ENCODE data around the gene IGF2BP2. TPM values are rescaled to one million over a fixed set of nuclear protein-coding genes. Genes with fewer than 3 reads are reported as not detected.

Gene IGF2BP2
- total and polyA plus RNA-seq, 9 of the 15 experiments (the other 6 are each of a cell fraction or from before 2014, with no cell fraction given) = 3.2 to 59.6 (median 30.5) TPM

- TF ChIP-seq HMGXB4 (CRISPR knock-in tag; IDR thresholded peaks at IDR 0.05) = 0 out of 2 replicates have a peak, but pooled peaks have one; percentile 0
- TF ChIP-seq NONO (IDR thresholded peaks at IDR 0.05; ENCODE audit: low read depth in 2 of 2, low read length in 1 of 2) = peak in 1 of 2 experiments; percentile 39; a peak in 1 of 4 replicates
- TF ChIP-seq SMAD1 (IDR thresholded peaks at IDR 0.05; ENCODE audit: low read depth, low read length, partially characterized antibody) = no peak
- TF ChIP-seq RBM14 (IDR thresholded peaks at IDR 0.05; ENCODE audit: borderline replicate concordance, insufficient read depth, low read depth, low read length) = no peak
- no peak for TF ChIP-seq PRPF4 (IDR thresholded peaks at IDR 0.05; ENCODE audit: insufficient read depth, low read depth, low read length, poor library complexity, severe bottlenecking)
- TF ChIP-seq AFF4 (CRISPR knock-in tag; IDR thresholded peaks at IDR 0.05) = no peak; the same call in 1 of the 2 replicates
- TF ChIP-seq TEAD2 (tag; IDR thresholded peaks at IDR 0.05) = no peak
- TF ChIP-seq ZMIZ1 (IDR thresholded peaks at IDR 0.05; ENCODE audit: low read depth in 2 of 2, low read length in 2 of 2) = 0 out of 4 replicates have a peak, but pooled peaks of 1 of the 2 experiments have one; percentile 12
- TF ChIP-seq POLR2AphosphoS5 (IDR thresholded peaks at IDR 0.05; ENCODE audit: control insufficient read depth, insufficient read depth, low read depth, low read length) = peak; percentile 64
- TF ChIP-seq HBP1 (CRISPR knock-in tag; IDR thresholded peaks at IDR 0.05) = no peak
- peak; percentile 35 to 50; a peak in 2 of 4 replicates for TF ChIP-seq MAZ (CRISPR knock-in tag; conservative IDR thresholded peaks at IDR 0.05 in 1 of 2, IDR thresholded peaks at IDR 0.05 in 1 of 2)
- no peak for TF ChIP-seq NFE2 (IDR thresholded peaks at IDR 0.05; ENCODE audit: low read depth)
- no peak for TF ChIP-seq POLR3G (IDR thresholded peaks at IDR 0.05; ENCODE audit: extremely low read depth, insufficient read length, insufficient replicate concordance)
- no peak for TF ChIP-seq GABPB2 (CRISPR knock-in tag; conservative IDR thresholded peaks at IDR 0.05)
- no peak for TF ChIP-seq ILF3 (IDR thresholded peaks at IDR 0.05; ENCODE audit: borderline replicate concordance)
Observed at GRCh38 chr3:185825006-185825638, at the start of gene IGF2BP2 (continued).
